GM12875 (cell line): ENCODE measurements around the gene NKTR.

Experiments used
- H3K4me3 ChIP-seq: one replicate; pipeline ENCODE4 v1.5.1; 2011; ENCODE audit warnings: low read depth, low read length, control low read depth
- TF ChIP-seq, protein P1 (sequence below): IDR thresholded peaks from 2 replicates; pipeline ENCODE4 v1.5.1; 2011; ENCODE audit warnings: low read depth, mild to moderate bottlenecking, control low read depth, inconsistent platforms, low read length, moderate library complexity, borderline replicate concordance; ENCODE audit not compliant: insufficient read depth

Gene NKTR

DNA sequence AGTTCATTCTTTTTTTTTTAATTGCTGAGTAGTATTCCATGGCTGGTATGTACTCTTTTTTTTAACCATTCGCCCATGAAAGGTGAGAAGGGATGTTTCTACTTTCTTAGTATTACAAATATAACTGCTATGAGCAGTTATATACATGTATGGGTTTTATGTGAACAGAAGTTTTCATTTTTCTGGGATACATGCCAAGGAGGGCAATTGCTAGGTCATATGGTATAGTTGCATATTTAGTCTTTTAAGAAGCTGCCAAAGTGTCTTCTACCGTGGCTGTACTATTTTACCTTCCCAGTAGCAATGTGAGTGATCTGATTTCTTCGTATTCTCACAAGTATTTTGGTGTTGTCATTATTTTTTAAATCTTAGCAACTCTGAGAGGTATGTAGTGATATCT is 73.7 kb downstream of the NKTR start:
- TF ChIP-seq, protein P1, sequence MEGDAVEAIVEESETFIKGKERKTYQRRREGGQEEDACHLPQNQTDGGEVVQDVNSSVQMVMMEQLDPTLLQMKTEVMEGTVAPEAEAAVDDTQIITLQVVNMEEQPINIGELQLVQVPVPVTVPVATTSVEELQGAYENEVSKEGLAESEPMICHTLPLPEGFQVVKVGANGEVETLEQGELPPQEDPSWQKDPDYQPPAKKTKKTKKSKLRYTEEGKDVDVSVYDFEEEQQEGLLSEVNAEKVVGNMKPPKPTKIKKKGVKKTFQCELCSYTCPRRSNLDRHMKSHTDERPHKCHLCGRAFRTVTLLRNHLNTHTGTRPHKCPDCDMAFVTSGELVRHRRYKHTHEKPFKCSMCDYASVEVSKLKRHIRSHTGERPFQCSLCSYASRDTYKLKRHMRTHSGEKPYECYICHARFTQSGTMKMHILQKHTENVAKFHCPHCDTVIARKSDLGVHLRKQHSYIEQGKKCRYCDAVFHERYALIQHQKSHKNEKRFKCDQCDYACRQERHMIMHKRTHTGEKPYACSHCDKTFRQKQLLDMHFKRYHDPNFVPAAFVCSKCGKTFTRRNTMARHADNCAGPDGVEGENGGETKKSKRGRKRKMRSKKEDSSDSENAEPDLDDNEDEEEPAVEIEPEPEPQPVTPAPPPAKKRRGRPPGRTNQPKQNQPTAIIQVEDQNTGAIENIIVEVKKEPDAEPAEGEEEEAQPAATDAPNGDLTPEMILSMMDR = no peak
- H3K4me3 ChIP-seq = no peak overlapping the region

DNA sequence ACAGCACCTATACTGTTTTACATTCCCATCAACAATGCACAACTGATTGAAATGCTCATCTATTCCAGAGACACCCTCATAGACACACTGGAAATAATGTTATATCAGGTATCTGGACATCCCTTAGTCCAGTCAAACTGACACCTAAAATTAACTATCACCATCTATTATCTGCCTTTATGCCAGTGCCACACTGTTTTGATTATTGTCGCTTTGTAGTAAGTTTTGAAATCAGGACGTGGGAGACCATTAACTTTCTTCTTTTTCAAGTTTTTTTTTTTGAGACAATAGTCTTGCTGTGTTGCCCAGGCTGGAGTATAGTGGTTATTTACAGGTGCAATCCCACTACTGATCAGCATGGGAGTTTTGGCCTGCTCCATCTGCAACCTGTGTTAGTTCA is 75.4 kb downstream of the NKTR start:
- TF ChIP-seq, protein P1 = no peak
- H3K4me3 ChIP-seq = no peak overlapping the region

DNA sequence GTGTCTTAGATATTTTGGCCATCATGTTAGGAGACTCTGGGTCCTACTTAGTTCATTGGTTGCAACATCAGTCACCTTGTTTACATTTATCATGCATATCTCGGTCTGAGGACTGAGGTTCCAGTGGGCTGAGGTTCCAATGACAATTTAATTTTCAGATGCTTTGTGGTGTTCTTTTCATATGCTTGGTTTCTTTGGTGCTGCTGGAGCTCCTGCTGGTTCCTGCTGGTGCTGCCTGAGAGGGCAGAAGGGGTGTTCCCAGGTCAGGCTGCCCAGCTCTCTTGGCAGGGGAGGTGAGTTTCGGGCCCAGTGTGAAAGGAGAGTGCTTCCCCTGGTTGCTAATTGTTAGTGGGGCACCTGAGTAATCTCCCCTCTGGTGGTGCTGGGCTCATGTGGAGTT is 78.0 kb downstream of the NKTR start:
- TF ChIP-seq, protein P1 = no peak
- no peak overlapping the region for H3K4me3 ChIP-seq

DNA sequence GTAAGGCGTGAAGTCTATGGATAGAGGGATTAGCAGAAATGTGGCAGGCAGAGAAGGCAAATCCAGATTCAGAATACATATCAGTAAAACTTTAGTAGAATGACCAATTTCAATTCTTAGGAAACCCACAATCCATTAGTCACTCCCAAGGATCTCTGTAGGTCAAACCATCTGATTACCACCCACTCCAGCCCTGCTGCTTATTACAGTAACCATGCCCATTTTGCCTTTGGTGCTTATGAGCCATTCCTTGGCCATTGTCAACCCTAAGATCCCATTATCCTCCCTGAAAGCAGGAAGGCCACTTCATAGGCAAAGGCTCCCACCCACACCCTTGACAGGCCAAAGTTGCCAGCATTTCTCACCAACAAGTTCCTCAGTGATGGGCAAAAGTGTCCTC is 79.8 kb downstream of the NKTR start:
- H3K4me3 ChIP-seq = no peak overlapping the region
- TF ChIP-seq, protein P1 = no peak

DNA sequence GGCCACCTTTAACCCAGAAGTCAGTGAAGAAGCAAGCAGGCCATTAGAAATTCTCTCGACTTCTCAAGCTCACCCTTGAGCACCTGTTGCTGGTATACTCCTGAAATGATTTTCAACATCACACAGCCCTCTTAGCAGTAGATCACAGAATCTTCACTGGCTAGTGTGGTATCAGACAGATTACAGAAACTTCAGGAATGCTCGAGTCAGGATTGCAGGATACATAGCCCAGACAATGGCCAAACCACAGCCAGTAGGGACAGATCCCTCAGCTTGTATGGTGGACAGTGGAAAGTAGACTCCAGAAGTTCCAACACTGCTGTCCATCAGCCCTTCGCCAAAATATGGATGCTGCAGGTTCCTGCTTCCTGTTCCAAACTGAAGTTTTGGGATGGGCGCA is 80.3 kb downstream of the NKTR start:
- H3K4me3 ChIP-seq = no peak overlapping the region
- TF ChIP-seq, protein P1 = no peak

DNA sequence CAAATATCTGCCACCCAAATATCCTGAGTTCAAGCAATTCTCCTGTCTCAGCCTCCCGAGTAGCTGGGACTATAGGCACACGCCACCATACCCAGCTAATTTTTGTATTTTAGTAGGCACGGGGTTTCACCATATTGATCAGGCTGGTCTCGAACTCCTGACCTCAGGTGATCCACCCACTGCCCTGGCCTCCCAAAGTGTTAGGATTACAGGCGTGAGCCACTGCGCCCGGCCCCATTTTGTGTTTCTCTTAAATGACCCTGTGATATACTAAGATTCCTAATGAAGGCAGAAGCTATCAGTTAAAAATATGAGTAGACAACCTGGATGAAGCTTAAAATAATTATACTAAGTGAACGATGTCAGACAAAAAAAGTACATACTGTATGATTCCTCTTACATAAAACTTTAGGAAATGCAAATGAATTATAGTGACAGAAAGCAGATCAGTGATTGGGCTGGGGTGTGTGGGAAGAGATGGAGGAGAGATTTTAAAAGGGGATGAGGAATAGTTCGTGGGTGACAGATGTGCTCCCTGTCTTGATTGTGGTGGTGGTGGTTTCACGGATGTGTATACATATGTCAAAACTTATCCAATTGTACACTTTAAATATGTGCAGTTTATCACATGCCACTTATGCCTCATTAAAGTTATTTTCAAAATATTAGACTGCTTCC is 81.0 kb downstream of the NKTR start:
- TF ChIP-seq, protein P1 = no peak
- no peak overlapping the region for H3K4me3 ChIP-seq

DNA sequence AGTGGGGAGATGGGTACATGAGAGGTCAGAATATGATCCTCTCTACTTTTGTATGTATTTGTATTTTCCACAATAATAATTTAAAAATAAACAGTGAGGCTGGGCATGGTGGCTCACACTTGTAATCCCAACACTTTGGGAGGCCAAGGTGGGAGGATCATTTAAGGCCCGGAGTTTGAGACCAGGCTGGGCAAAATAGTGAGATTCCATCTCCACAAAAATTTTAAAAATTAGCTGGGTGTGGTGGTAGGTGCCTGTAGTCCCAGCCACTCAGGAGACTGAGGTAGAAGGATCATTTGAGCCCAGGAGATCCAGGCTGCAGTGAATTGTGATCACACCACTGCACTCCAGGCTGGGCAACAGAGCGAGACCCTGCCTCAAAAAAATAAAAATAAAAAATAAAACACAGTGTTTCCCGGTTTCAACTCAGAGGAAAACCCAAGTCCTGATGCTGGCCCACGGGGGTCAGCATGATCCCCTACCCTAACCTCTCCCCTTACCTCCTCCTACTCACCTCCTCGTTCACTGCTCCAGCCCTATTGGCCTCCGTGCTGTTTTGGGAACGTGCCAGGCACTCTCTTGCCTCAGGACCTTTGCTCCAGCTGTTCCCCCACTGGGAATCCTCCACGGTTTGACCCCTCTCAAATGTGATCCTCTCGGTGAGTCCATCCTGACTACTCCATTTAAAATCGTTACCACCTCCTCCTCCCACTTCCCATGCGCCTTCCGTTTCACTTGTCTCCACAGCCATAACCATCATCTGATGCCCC is 82.0 kb downstream of the NKTR start:
- TF ChIP-seq, protein P1 = no peak
- H3K4me3 ChIP-seq = no peak overlapping the region
